ENCODE data around the gene OAS3. TPM values are rescaled to one million over a fixed set of nuclear protein-coding genes. Genes with fewer than 3 reads are reported as not detected.

Gene OAS3
- polyA plus RNA-seq, 3 donors = 22.0 to 54.3 (median 41.9) TPM

DNA sequence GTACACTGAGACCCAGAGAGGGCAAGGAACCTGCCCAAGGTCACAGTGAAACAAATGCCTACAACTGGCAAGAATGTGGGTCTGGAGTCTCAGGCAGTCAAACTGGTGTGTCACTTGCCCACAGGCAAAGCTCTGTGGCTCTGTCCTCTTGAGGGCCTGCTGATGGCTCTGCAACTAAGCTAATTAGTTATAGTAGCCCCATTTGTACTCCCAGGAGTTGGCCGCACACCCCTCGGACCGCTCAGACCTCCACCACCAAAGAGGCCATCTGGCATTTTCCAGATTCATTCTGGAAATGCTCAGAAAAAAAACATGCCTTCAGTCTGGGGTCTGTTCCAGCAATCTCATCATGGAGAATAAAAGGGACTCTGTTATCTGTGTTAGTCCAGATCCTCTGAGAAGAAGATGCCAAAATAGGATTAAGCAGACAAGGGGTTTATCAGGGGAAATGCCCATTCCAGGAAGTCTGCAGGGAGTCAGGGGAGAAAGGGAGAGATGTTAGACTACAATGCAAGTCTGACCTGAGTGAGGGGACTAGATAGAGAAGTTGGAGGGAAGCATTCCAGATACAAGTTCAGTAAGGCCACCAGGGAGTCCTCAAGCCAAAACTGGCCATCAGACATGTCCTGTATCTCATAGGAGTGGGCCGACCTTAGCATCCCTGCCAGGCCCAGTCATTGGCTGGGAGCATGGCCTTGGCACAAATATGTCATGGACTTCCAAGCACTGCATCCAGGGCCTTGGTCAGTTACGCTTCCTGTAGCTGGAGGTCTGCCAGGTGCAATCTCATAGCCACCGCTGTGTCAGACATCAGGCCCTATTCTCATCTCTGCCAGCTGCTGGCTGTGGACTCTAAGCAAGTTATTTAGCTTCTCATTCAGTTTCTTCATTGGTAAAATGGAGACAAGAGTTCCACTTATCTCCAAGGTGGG is 46.9 kb upstream of the OAS3 start:
- DNase-seq = no peak
- Histone ChIP-seq H3K79me2 (ENCODE audit: insufficient read depth, low read length) (no peaks in the 10 kb centered on the region), H3K4me2 (replicated peaks; ENCODE audit: extremely low read depth, low read length, poor library complexity, severe bottlenecking) (no peak overlapping the region), H2AFZ (ENCODE audit: insufficient read depth, low read depth, low read length, poor library complexity, severe bottlenecking) (no peak overlapping the region), H3K4me1 (ENCODE audit: control insufficient read depth in 1 of 2, insufficient read depth in 2 of 2, low read length in 2 of 2) (peaks cover 52 to 60% of the 10 kb centered on the region in 2 donors), H3K27me3 (ENCODE audit: control insufficient read depth in 2 of 2, insufficient read depth in 2 of 2, low read length in 2 of 2) (no peaks in the 10 kb centered on the region), H3K36me3 (replicated peaks in 1 of 2; ENCODE audit: control insufficient read depth in 1 of 2, insufficient read depth in 2 of 2, low read length in 2 of 2) (no peaks in the 10 kb centered on the region), H3K9me3 (replicated peaks in 1 of 2; ENCODE audit: control insufficient read depth in 1 of 2, insufficient read depth in 1 of 2, low read length in 2 of 2) (peaks cover 0 to 1% of the 10 kb centered on the region in 2 donors), H3K4me3 (replicated peaks in 1 of 3; ENCODE audit: low read depth in 2 of 3, low read length in 3 of 3) (no peak overlapping the region), H3K9ac (ENCODE audit: insufficient read depth, low read length, poor library complexity, severe bottlenecking) (no peak overlapping the region), H4K20me1 (ENCODE audit: insufficient read depth, low read length) (no peaks in the 10 kb centered on the region), H3K27ac (ENCODE audit: low read depth in 1 of 2, low read length in 2 of 2) (no peak overlapping the region)
- peaks cover 63% of the 10 kb centered on the region for H3K4me1 Mint-ChIP-seq
- H3K9me3 Mint-ChIP-seq = peaks cover 0 to 8% (median under 1%) of the 10 kb centered on the region in 7 donors
- no peak for TF ChIP-seq CTCF (IDR thresholded peaks at IDR 0.05)
- H3K4me3 Mint-ChIP-seq = no peak overlapping the region
- no peak overlapping the region for H3K27ac Mint-ChIP-seq
- peaks cover 6 to 14% of the 10 kb centered on the region in 2 donors for H3K36me3 Mint-ChIP-seq
- intact Hi-C loops (cut with micrococcal nuclease) = no loop called here
- 94% methylated on average over 2 of the region's 6 CpGs for WGBS (ENCODE audit: insufficient coverage)
- H3K27me3 Mint-ChIP-seq (ENCODE audit: low read depth in 3 of 3) = peaks cover 3 to 6% (median 3%) of the 10 kb centered on the region in 3 donors

DNA sequence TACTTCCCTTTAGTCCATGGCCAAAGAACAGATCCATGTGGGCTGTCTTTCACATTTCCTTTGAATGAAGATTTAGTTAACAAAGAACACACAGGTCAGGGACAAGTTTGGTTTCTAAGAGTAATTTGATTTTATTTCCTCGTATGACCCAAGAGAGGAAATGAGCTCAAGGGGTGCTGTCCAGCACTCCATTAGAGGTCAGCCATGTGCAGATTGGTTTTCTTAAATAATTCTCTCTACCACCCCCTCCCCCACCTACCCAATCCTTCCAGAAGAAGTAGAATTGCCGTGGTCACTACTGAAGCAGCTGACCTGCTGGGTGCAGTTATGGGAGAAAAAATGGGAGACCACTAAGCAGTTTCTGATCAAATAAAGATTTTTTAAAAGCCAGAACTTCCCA is 45.4 kb upstream of the OAS3 start:
- Histone ChIP-seq H3K36me3 (replicated peaks in 1 of 2; ENCODE audit: control insufficient read depth in 1 of 2, insufficient read depth in 2 of 2, low read length in 2 of 2) (no peaks in the 10 kb centered on the region), H3K27ac (ENCODE audit: low read depth in 1 of 2, low read length in 2 of 2) (peak overlapping the region in 1 of 2 donors; percentile 63), H3K79me2 (ENCODE audit: insufficient read depth, low read length) (no peaks in the 10 kb centered on the region), H3K4me2 (replicated peaks; ENCODE audit: extremely low read depth, low read length, poor library complexity, severe bottlenecking) (peak overlapping the region; percentile 58), H2AFZ (ENCODE audit: insufficient read depth, low read depth, low read length, poor library complexity, severe bottlenecking) (no peak overlapping the region), H3K4me3 (replicated peaks in 1 of 3; ENCODE audit: low read depth in 2 of 3, low read length in 3 of 3) (peak overlapping the region in 1 of 3 experiments; percentile 46), H3K4me1 (ENCODE audit: control insufficient read depth in 1 of 2, insufficient read depth in 2 of 2, low read length in 2 of 2) (peaks cover 38 to 45% of the 10 kb centered on the region in 2 donors), H4K20me1 (ENCODE audit: insufficient read depth, low read length) (no peaks in the 10 kb centered on the region), H3K9ac (ENCODE audit: insufficient read depth, low read length, poor library complexity, severe bottlenecking) (no peak overlapping the region), H3K27me3 (ENCODE audit: control insufficient read depth in 2 of 2, insufficient read depth in 2 of 2, low read length in 2 of 2) (no peaks in the 10 kb centered on the region), H3K9me3 (replicated peaks in 1 of 2; ENCODE audit: control insufficient read depth in 1 of 2, insufficient read depth in 1 of 2, low read length in 2 of 2) (no peaks in the 10 kb centered on the region)
- DNase-seq = peak in 2 of 3 donors; percentile 26 to 30
- no peak for TF ChIP-seq CTCF (IDR thresholded peaks at IDR 0.05)
- H3K4me1 Mint-ChIP-seq = peaks cover 50% of the 10 kb centered on the region
- peaks cover 8 to 13% (median 8%) of the 10 kb centered on the region in 3 donors for H3K27me3 Mint-ChIP-seq (ENCODE audit: low read depth in 3 of 3)
- intact Hi-C loops (cut with micrococcal nuclease) = no loop called here
- H3K4me3 Mint-ChIP-seq = peak overlapping the region in 1 of 2 donors; percentile 65
- peak overlapping the region; percentile 66 to 83 (median 78) for H3K27ac Mint-ChIP-seq
- WGBS (ENCODE audit: insufficient coverage) = no CpG with 5 or more reads among the region's 2 CpGs
- H3K36me3 Mint-ChIP-seq = peaks cover 6 to 14% of the 10 kb centered on the region in 2 donors
- no peaks in the 10 kb centered on the region for H3K9me3 Mint-ChIP-seq
